ENCODE data around the gene SNCA.

- TF ChIP-seq ZNF274 (IDR thresholded peaks at IDR 0.05; ENCODE audit: low read depth, low read length) (no peak), YY1 (IDR thresholded peaks at IDR 0.05; ENCODE audit: insufficient read depth, insufficient read length) (no peak)
Measured at GRCh38 chr4:89757154-89757719, 79.7 kb downstream of the SNCA start.

Measured in NT2/D1 (cell line).